ENCODE measurements around the gene MYH6.
"Not testable (repeated sequence)": the region's sequence is repeated elsewhere in the genome, so short reads cannot be mapped to it uniquely, and the experiment has no call there.

The MYH6 gene

DNA sequence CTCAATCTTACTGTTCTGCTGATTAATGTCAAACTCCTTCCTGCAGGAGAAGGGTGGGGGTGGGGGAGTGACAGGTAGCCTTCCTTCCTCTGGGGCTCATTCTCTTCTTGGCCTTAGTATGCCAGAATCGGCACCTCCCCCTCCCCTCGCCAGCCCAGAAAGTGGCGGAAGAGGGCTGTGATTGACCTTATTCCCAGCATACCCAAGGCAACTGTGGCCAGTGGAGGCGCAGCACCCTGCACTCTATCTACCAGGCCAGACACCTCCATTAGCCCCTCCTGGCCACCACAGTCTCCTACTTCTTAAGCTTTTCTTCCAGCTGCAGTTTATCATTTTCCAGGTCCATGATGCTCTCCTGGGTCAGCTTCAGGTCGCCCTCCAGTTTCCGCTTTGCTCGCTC lies 15.5 kb downstream of the MYH6 start:
- no peak overlapping the region for H3K27ac ChIP-seq (replicated peaks)
- H3K4me3 ChIP-seq (replicated peaks; ENCODE audit: insufficient read depth, low read length), result no peak overlapping the region
- no peaks in the 10 kb centered on the region for H3K27me3 ChIP-seq (ENCODE audit: insufficient read depth, poor library complexity, severe bottlenecking)
- TF ChIP-seq POLR2AphosphoS5 (IDR thresholded peaks at IDR 0.05; ENCODE audit: low read depth), result no peak
- no peak for TF ChIP-seq SPI1 (IDR thresholded peaks at IDR 0.05; ENCODE audit: borderline replicate concordance, low read depth)
- TF ChIP-seq CTCF (IDR thresholded peaks at IDR 0.05; ENCODE audit: insufficient read depth, low read length), result no peak
- TF ChIP-seq, protein P1, sequence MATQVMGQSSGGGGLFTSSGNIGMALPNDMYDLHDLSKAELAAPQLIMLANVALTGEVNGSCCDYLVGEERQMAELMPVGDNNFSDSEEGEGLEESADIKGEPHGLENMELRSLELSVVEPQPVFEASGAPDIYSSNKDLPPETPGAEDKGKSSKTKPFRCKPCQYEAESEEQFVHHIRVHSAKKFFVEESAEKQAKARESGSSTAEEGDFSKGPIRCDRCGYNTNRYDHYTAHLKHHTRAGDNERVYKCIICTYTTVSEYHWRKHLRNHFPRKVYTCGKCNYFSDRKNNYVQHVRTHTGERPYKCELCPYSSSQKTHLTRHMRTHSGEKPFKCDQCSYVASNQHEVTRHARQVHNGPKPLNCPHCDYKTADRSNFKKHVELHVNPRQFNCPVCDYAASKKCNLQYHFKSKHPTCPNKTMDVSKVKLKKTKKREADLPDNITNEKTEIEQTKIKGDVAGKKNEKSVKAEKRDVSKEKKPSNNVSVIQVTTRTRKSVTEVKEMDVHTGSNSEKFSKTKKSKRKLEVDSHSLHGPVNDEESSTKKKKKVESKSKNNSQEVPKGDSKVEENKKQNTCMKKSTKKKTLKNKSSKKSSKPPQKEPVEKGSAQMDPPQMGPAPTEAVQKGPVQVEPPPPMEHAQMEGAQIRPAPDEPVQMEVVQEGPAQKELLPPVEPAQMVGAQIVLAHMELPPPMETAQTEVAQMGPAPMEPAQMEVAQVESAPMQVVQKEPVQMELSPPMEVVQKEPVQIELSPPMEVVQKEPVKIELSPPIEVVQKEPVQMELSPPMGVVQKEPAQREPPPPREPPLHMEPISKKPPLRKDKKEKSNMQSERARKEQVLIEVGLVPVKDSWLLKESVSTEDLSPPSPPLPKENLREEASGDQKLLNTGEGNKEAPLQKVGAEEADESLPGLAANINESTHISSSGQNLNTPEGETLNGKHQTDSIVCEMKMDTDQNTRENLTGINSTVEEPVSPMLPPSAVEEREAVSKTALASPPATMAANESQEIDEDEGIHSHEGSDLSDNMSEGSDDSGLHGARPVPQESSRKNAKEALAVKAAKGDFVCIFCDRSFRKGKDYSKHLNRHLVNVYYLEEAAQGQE (IDR thresholded peaks at IDR 0.05; ENCODE audit: insufficient replicate concordance, low read depth), result no peak
- no peak for TF ChIP-seq GABPA (IDR thresholded peaks at IDR 0.05; ENCODE audit: low read depth)
- no peak for DNase-seq (ENCODE audit: low read depth in 1 of 2, low spot score in 1 of 2)

- H3K4me3 ChIP-seq (replicated peaks; ENCODE audit: insufficient read depth, low read length); H3K27ac ChIP-seq (replicated peaks); DNase-seq (ENCODE audit: low read depth in 1 of 2, low spot score in 1 of 2); H3K27me3 ChIP-seq (ENCODE audit: insufficient read depth, poor library complexity, severe bottlenecking): not testable (repeated sequence)
These were observed 18.2 kb downstream of the MYH6 start for GRCh38 chr14:23389871-23390270.

GRCh38 chr14:23389396-23389795 lies 18.7 kb downstream of the MYH6 start:
- no peak for DNase-seq (ENCODE audit: low read depth in 1 of 2, low spot score in 1 of 2)
- no peak overlapping the region for H3K4me3 ChIP-seq (replicated peaks; ENCODE audit: insufficient read depth, low read length)
- TF ChIP-seq, protein P1 (IDR thresholded peaks at IDR 0.05; ENCODE audit: insufficient replicate concordance, low read depth), result no peak
- no peak for TF ChIP-seq GABPA (IDR thresholded peaks at IDR 0.05; ENCODE audit: low read depth)
- no peak for TF ChIP-seq SPI1 (IDR thresholded peaks at IDR 0.05; ENCODE audit: borderline replicate concordance, low read depth)
- no peak overlapping the region for H3K27ac ChIP-seq (replicated peaks)
- no peaks in the 10 kb centered on the region for H3K27me3 ChIP-seq (ENCODE audit: insufficient read depth, poor library complexity, severe bottlenecking)

DNA sequence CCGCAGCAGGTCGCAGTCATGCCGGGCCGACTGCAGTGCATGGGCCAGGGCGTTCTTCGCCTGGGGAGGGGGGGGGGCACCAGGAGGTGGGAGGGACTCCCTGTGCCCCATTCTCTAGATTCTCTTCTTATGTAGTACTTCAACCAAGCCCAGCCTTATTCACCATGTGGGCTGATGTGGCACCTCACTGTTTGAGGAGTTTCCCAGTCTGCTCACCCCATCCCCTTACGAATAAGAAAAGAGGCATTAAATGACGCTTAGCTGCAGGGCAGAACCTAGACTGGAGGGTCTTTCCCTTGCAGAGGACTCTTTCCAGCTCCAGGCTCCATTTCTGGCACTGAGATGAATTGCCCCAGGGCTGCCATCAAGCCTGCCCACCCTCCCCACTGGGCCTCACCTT lies 19.1 kb downstream of the MYH6 start:
- Histone ChIP-seq H3K4me3 (replicated peaks; ENCODE audit: insufficient read depth, low read length) (no peak overlapping the region), H3K27me3 (ENCODE audit: insufficient read depth, poor library complexity, severe bottlenecking) (no peaks in the 10 kb centered on the region), H3K27ac (replicated peaks) (no peak overlapping the region)
- no peak for DNase-seq (ENCODE audit: low read depth in 1 of 2, low spot score in 1 of 2)
- TF ChIP-seq POLR2AphosphoS5 (IDR thresholded peaks at IDR 0.05; ENCODE audit: low read depth) (no peak), SPI1 (IDR thresholded peaks at IDR 0.05; ENCODE audit: borderline replicate concordance, low read depth) (no peak), GABPA (IDR thresholded peaks at IDR 0.05; ENCODE audit: low read depth) (no peak), CTCF (IDR thresholded peaks at IDR 0.05; ENCODE audit: insufficient read depth, low read length) (no peak)
- TF ChIP-seq, protein P1 (IDR thresholded peaks at IDR 0.05; ENCODE audit: insufficient replicate concordance, low read depth), result no peak

Data from HL-60 (cell line).